A549 (cell line): Measurements from ENCODE around the gene TBC1D8. TPM values are rescaled to one million over a fixed set of nuclear protein-coding genes. Genes with fewer than 3 reads are reported as not detected.

Experiments
- ATAC-seq, 2 experiments: fragments of 200-7000 bp in 1 of 2; fragments of >200 bp in 1 of 2; cut with Nextera tagmentation in 1 of 2; cut with Tn5 transposase in 1 of 2; 3 replicates each; pipeline versions ENCODE4 v1.8.0 to v1.9.1; 2018 to 2020; ENCODE audit warnings: mild to moderate bottlenecking in 1 of 2, moderate library complexity in 1 of 2
- CTCF ChIA-PET: fragments of 300-600 bp; sonication (Branson Sonifier 250); formaldehyde crosslinking; extraction: SDS; loops from one replicate; lab custom pipeline; 2021; ENCODE audit warnings: antibody characterized with exemption, inconsistent platforms; lab: Yijun Ruan, JAX
- POLR2A ChIA-PET: fragments of 350-600 bp; formaldehyde crosslinking; extraction: SDS; loops from one replicate; lab custom pipeline; 2021; ENCODE audit warnings: antibody characterized with exemption, inconsistent platforms; lab: Yijun Ruan, JAX
- DNase-seq, 2 experiments: peaks; one replicate each; pipeline versions ENCODE4 v3.0.0 to v3.0.0-alpha.2; 2011 to 2016; ENCODE audit warnings: low read depth in 1 of 2, low spot score in 1 of 2
- FAIRE-seq: peaks from 2 replicates; lab custom pipeline; 2011; peaks lifted over from hg19 to GRCh38; lab: Jason Lieb, UNC
- H3K27ac ChIP-seq, 2 experiments: fragments of >200 bp; sonication (Bioruptor Twin); formaldehyde crosslinking; 3 replicates each; pipeline ENCODE4 v1.5.1; 2016 to 2017
- H3K4me1 ChIP-seq: fragments of >200 bp; sonication (Bioruptor Twin); formaldehyde crosslinking; 3 replicates; pipeline ENCODE4 v1.6.1; 2016
- H3K4me2 ChIP-seq: fragments of >200 bp; sonication (Bioruptor Twin); formaldehyde crosslinking; 3 replicates; pipeline ENCODE4 v1.6.1; 2016
- H3K4me3 ChIP-seq: fragments of >200 bp; sonication (Bioruptor Twin); formaldehyde crosslinking; 3 replicates; pipeline ENCODE4 v1.5.1; 2016
- H3K9me3 ChIP-seq: fragments of >200 bp; sonication (Bioruptor Twin); formaldehyde crosslinking; 3 replicates; pipeline ENCODE4 v1.6.1; 2016
- BCL3 ChIP-seq: fragments of >200 bp; sonication (Bioruptor Twin); formaldehyde crosslinking; IDR thresholded peaks from 3 replicates; pipeline ENCODE4 v1.6.1; 2016
- CBX2 ChIP-seq: fragments of 200-600 bp; sonication (generic); IDR thresholded peaks from 2 replicates; pipeline ENCODE4 v1.6.1; 2016; ENCODE audit warnings: low read depth, mild to moderate bottlenecking, borderline replicate concordance
- CEBPB ChIP-seq, 2 experiments: fragments of >200 bp in 1 of 2; sonication (Bioruptor Twin) in 1 of 2; formaldehyde crosslinking in 1 of 2; IDR thresholded peaks; 2 replicates each; pipeline ENCODE4 v1.6.1; 2012 to 2016
- CHD4 ChIP-seq: fragments of 200-600 bp; sonication (generic); IDR thresholded peaks from 2 replicates; pipeline ENCODE4 v1.6.1; 2016; ENCODE audit warnings: antibody characterized with exemption, mild to moderate bottlenecking, borderline replicate concordance
- E2F6 ChIP-seq: IDR thresholded peaks from 2 replicates; pipeline ENCODE4 v1.6.1; 2012; ENCODE audit warnings: low read depth, borderline replicate concordance
- EHMT2 ChIP-seq: fragments of 200-600 bp; sonication (generic); IDR thresholded peaks from 2 replicates; pipeline ENCODE4 v1.6.1; 2016; ENCODE audit warnings: antibody characterized with exemption, low read depth, mild to moderate bottlenecking, moderate library complexity
- ELK1 ChIP-seq: fragments of 150-350 bp; IDR thresholded peaks from 2 replicates; pipeline ENCODE4 v1.6.1; 2014; ENCODE audit warnings: low read depth, mild to moderate bottlenecking, low read length
- EP300 ChIP-seq, 2 experiments: fragments of >200 bp; sonication (Bioruptor Twin); formaldehyde crosslinking; IDR thresholded peaks; 2 replicates in 1 of 2; 3 replicates in 1 of 2; pipeline ENCODE4 v1.6.1; 2016 to 2017
- ESRRA ChIP-seq: fragments of 150-350 bp; IDR thresholded peaks from 2 replicates; pipeline ENCODE4 v1.6.1; 2014; ENCODE audit warnings: mild to moderate bottlenecking, low read length, borderline replicate concordance
- HES2 ChIP-seq: fragments of >200 bp; sonication (Bioruptor Twin); formaldehyde crosslinking; IDR thresholded peaks from 2 replicates; pipeline ENCODE4 v1.6.1; 2016
- HEYL ChIP-seq: fragments of 250-450 bp; sonication (Bioruptor Pico); IDR thresholded peaks from 2 replicates; pipeline ENCODE4 v1.8.0; 2021; ENCODE audit warnings: mild to moderate bottlenecking, moderate library complexity
- HOXB5 ChIP-seq: fragments of 250-450 bp; sonication (Bioruptor Pico); IDR thresholded peaks from 2 replicates; pipeline ENCODE4 v1.5.0; 2020; ENCODE audit warnings: mild to moderate bottlenecking, moderate library complexity
- KDM1A ChIP-seq: fragments of 200-600 bp; sonication (generic); IDR thresholded peaks from 2 replicates; pipeline ENCODE4 v1.6.1; 2016; ENCODE audit warnings: low read depth, mild to moderate bottlenecking
- MAFK ChIP-seq: fragments of 450-650 bp; IDR thresholded peaks from 2 replicates; pipeline ENCODE4 v1.6.1; 2014; ENCODE audit not compliant: partially characterized antibody
- NPAS2 ChIP-seq: fragments of 250-450 bp; sonication (Bioruptor Pico); IDR thresholded peaks from 2 replicates; pipeline ENCODE4 v1.8.0; 2022; ENCODE audit warnings: mild to moderate bottlenecking, moderate library complexity, borderline replicate concordance
- NR3C1 ChIP-seq: fragments of >200 bp; sonication (Bioruptor Twin); formaldehyde crosslinking; IDR thresholded peaks from 3 replicates; pipeline ENCODE4 v1.6.1; 2017
- PBX3 ChIP-seq: IDR thresholded peaks from 2 replicates; pipeline ENCODE4 v1.6.1; 2012
- PHF8 ChIP-seq: fragments of 200-600 bp; sonication (generic); IDR thresholded peaks from 2 replicates; pipeline ENCODE4 v1.6.1; 2016; ENCODE audit warnings: low read depth, mild to moderate bottlenecking, antibody characterized with exemption, moderate library complexity, borderline replicate concordance
- RAD21 ChIP-seq, 2 experiments: fragments of >200 bp in 1 of 2; sonication (Bioruptor Twin) in 1 of 2; formaldehyde crosslinking in 1 of 2; IDR thresholded peaks in 1 of 2; conservative IDR thresholded peaks in 1 of 2; 2 replicates in 1 of 2; 3 replicates in 1 of 2; pipeline ENCODE4 v1.6.1; 2012 to 2018; ENCODE audit warnings: inconsistent platforms in 1 of 2
- RCOR1 ChIP-seq: fragments of 150-350 bp; IDR thresholded peaks from 2 replicates; pipeline ENCODE4 v1.6.1; 2014; ENCODE audit warnings: antibody characterized with exemption, low read length, low read depth
- RNF2 ChIP-seq: fragments of 200-600 bp; sonication (generic); IDR thresholded peaks from 2 replicates; pipeline ENCODE4 v1.6.1; 2016; ENCODE audit warnings: low read depth, mild to moderate bottlenecking, antibody characterized with exemption, moderate library complexity, borderline replicate concordance
- SREBF2 ChIP-seq: fragments of 450-650 bp; IDR thresholded peaks from 2 replicates; pipeline ENCODE4 v1.6.1; 2014; ENCODE audit warnings: mild to moderate bottlenecking, moderate library complexity
- TFCP2L1 ChIP-seq: fragments of 250-450 bp; sonication (Bioruptor Pico); IDR thresholded peaks from 2 replicates; pipeline ENCODE4 v1.5.0; 2021; ENCODE audit warnings: mild to moderate bottlenecking
- TP53 ChIP-seq: fragments of 250-450 bp; sonication (Bioruptor Pico); IDR thresholded peaks from 2 replicates; pipeline ENCODE4 v1.5.0; 2021; ENCODE audit warnings: mild to moderate bottlenecking, moderate library complexity
- ZFP36 ChIP-seq: fragments of 450-650 bp; IDR thresholded peaks from 2 replicates; pipeline ENCODE4 v1.6.1; 2014; ENCODE audit warnings: borderline replicate concordance; ENCODE audit not compliant: partially characterized antibody
- ZSCAN20 ChIP-seq: fragments of 250-450 bp; sonication (Bioruptor Pico); IDR thresholded peaks from 2 replicates; pipeline ENCODE4 v1.8.0; 2022; ENCODE audit warnings: mild to moderate bottlenecking, moderate library complexity
- WGBS: methylation state at CpG from one replicate; pipeline ENCODE4 v1.1.6; 2017; ENCODE audit errors: missing lambda C conversion rate; 5-methylcytosine and 5-hydroxymethylcytosine counted together
- polyA plus RNA-seq, 4 experiments: library from polyadenylated mRNA; depleted of rRNA in 3 of 4; stranded (reverse); fragments of >200 nt; fragmentation: RNase III in 1 of 4; extraction: RNeasy Plus Mini Kit Qiagen cat#74134 plus additional on column Dnase treatment in 1 of 4; gene quantifications; 2 replicates in 3 of 4; 3 replicates in 1 of 4; pipeline ENCODE4 v1.2.3, GENCODE V29; 2011 to 2017

Gene TBC1D8
- polyA plus RNA-seq, 2 of the 4 experiments (the other 2 are of a cell fraction), result 35.3 to 107 TPM

- TF ChIP-seq E2F6 (0 out of 2 replicates have a peak, but pooled peaks have one; percentile 17), ELK1 (no peak), CBX2 (no peak), PBX3 (no peak), NPAS2 (no peak), RCOR1 (no peak), NR3C1 (no peak), CEBPB (IDR thresholded peaks at IDR 0.05) (no peak), KDM1A (no peak), TFCP2L1 (no peak), CHD4 (no peak), TP53 (no peak), RNF2 (no peak), HOXB5 (no peak), ZFP36 (no peak), EHMT2 (no peak), EP300 (IDR thresholded peaks at IDR 0.05) (no peak), PHF8 (no peak), ZSCAN20 (CRISPR knock-in tag) (no peak), HES2 (no peak)
These were observed at the start of gene TBC1D8 (continued) for GRCh38 chr2:101151146-101151858.

- ChIA-PET POLR2A (interaction anchor here (0.7 kb wide), 1 partner anchor 51 kb away, joined by 3 read pairs; no protein-coding TSS in a partner anchor), CTCF (interaction anchor here (2.7 to 8.2 kb wide), 2 partner anchors 8 to 48 kb away, joined by 11 to 96 read pairs; no protein-coding TSS in a partner anchor)
- peak in 1 of 2 experiments; percentile 14 for DNase-seq
- FAIRE-seq, result no peak
- WGBS, result 18% methylated on average over 2 of the region's 2 CpGs
- no peak for ATAC-seq
- Histone ChIP-seq H3K4me2 (no peak overlapping the region), H3K4me3 (no peak overlapping the region), H3K27ac (peak overlapping the region; percentile 9 to 37; a peak in 1 of 6 replicates), H3K9me3 (no peaks in the 10 kb centered on the region), H3K4me1 (peaks cover 23% of the 10 kb centered on the region)
- TF ChIP-seq PBX3 (no peak), ESRRA (no peak), HEYL (CRISPR knock-in tag) (no peak), MAFK (no peak), SREBF2 (no peak), BCL3 (no peak), EP300 (IDR thresholded peaks at IDR 0.05) (no peak), RAD21 (conservative IDR thresholded peaks at IDR 0.05 in 1 of 2, IDR thresholded peaks at IDR 0.05 in 1 of 2) (no peak), HES2 (no peak)
These were observed 49.5 kb upstream of the TBC1D8 start for GRCh38 chr2:101200676-101201075.
